ENCODE measurements around the gene FKBP10.
A peak's percentile ranks its signal among the peaks of the same experiment; 100 is the strongest.
"Not testable (repeated sequence)": the region's sequence is repeated elsewhere in the genome, so short reads cannot be mapped to it uniquely, and the experiment has no call there.

The FKBP10 gene, protein sequence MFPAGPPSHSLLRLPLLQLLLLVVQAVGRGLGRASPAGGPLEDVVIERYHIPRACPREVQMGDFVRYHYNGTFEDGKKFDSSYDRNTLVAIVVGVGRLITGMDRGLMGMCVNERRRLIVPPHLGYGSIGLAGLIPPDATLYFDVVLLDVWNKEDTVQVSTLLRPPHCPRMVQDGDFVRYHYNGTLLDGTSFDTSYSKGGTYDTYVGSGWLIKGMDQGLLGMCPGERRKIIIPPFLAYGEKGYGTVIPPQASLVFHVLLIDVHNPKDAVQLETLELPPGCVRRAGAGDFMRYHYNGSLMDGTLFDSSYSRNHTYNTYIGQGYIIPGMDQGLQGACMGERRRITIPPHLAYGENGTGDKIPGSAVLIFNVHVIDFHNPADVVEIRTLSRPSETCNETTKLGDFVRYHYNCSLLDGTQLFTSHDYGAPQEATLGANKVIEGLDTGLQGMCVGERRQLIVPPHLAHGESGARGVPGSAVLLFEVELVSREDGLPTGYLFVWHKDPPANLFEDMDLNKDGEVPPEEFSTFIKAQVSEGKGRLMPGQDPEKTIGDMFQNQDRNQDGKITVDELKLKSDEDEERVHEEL

GRCh38 chr17:41812381-41813151, at the start of gene FKBP10:
TSS of gene FKBP10 (plus strand) at chr17:41813004. CDS start at chr17:41813035, 31 bp downstream.
- peak; percentile 25 for DNase-seq (ENCODE audit: low read depth)

DNA sequence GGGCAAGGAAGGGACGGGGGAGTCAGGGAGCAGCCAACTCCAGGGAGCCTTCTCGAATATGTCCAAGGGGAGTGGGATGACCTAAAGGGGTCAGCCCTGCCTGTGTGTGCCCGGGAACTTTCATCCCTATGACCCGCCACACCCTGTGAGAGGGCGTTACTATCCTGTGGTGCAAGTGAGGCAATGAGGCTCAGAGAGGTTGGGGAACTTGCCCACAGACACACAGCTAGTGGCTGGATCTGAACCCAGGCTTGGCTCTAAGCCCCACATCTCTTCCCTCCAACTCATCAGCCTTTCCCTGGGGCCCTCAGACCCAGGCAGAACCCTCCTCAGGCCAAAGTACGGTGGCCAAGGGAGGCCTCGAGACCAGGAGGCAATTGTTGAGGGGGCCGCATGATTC, 49.5 kb upstream of the FKBP10 start:
- DNase-seq (ENCODE audit: low read depth), result no peak

- DNase-seq (ENCODE audit: low read depth), result no peak
Measured at GRCh38 chr17:41766135-41766534, 46.7 kb upstream of the FKBP10 start.

GRCh38 chr17:41767324-41768042, 45.3 kb upstream of the FKBP10 start:
- no peak for DNase-seq (ENCODE audit: low read depth)

DNA sequence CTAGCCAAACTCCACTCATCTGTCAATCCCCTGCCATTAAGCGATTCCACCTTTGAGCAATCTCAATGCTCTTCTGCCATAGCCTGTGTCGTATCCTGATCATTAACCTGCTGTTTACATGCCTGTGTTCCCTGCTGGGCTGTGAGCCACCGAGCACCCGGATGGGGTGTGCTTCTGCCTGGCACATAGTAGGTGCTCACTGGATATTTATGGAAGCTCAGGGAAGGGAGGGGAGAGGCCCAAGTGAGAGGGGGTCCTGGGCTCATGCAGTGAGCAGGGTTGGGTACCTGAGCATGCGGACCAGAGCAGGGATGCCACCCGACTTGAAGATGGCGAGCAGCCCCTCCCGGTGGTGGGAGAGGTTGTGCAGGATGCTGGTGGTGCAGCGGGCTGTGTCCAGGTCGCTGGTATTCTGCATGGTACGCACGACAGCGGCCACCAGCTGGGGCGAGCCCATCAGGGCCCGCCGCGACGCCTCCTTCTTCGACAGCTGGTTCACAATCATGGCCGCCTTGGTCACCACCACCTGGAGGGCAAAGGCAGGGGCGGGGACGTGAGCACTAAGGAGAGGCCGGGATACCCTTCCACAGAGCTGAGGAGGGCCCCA, 44.0 kb upstream of the FKBP10 start:
- DNase-seq (ENCODE audit: low read depth), result no peak

- DNase-seq (ENCODE audit: low read depth), result no peak
Measured at GRCh38 chr17:41769346-41769862, 43.4 kb upstream of the FKBP10 start.

DNA sequence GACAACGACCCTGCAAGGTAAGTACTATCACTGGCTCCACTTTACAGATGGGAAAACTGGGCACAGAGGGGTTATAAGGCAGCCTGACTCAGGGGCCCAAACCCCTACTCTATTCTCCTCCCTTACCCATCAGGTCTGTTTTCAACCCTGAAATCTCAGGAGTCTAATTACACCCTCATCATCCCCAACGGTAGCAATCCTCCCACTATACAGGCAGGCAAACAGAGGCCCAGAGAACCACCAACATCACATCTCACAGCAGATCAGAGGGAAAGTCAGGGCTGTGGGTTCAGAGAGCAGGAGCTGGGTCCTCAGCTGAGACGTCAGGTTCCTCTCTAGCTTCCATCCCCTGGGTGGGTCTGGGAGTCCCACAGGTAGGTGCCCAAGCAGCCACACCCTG, 42.8 kb upstream of the FKBP10 start:
- no peak for DNase-seq (ENCODE audit: low read depth)

DNA sequence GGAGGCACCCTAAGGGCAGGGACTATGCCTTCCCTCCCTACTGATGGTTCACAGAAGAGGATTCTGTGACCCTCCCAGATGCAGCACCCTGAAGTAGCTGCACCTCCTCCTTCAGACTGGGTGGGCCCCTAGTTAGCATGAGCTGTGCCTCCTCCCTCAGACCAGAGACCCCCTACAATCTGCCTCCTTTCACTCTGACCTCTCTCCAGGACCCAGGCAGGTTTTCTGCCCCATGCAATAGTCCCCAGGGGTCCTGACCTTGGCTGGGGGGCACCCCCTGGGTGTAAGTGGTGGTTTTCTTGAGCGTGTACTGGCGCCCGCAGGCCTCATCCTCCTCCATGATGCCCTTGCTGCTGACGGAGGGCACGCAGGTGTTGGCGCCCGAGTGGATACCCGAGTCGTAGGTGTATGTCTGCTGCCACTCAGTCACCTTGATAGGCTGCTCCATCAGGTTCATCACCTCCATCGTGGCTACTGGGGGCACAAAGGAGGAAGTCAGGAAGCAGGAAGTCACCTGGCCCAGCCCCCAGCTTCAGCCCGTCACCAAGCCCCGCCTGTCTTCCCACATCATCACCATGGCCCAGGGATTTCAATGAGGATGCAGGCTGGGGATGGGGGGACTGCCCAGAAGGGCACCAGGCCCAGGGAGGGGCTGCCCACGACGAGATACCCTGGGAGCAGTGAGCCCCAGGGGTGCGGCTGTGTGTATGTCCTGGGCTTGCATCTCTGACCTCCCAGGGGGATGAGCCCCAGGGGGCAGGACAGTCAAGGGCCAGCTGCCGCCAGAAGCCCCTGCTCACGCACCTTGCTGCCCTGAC, 41.2 kb upstream of the FKBP10 start:
- DNase-seq (ENCODE audit: low read depth), result no peak

DNA sequence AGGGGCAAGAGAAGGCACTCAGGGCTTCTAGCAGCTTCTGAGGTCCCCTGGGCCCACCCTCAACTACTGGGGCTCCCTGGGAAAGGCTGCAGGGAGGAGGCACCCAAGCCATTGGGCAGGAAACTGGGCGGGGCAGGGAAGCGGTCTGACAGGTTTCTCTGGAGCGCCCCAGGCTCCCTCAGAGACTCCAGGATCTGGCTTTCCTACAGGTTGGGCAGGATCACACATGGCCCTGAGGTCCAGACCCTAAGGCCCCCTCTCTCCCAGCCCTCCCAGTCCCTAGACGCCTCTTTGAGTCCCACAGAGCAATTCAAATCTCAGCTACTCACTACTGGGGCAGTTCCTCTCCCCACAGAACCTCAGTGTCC, 40.6 kb upstream of the FKBP10 start:
- DNase-seq (ENCODE audit: low read depth), result no peak

- DNase-seq (ENCODE audit: low read depth), result no peak
Measured at GRCh38 chr17:41772586-41773189, 40.1 kb upstream of the FKBP10 start.

DNA sequence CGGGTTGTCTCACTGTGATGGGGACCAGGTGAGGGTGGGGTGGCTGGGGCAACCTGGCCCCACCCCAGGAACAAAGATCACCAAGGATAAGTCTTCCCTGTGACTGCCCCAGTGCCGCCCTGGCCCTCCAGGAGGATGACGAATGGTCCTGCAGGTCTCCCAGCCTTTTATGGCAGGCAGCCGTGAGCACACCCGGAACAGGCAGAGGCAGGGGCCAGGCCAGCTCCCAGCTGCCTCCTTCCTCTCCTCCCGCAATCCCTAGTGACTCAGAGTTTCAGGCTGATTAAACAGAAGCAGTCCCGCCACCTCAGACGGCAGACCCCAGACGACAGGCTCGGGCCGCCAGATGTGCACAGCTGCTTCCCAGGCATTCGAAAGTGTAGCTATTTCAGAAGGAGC, 39.6 kb upstream of the FKBP10 start:
- no peak for DNase-seq (ENCODE audit: low read depth)

DNA sequence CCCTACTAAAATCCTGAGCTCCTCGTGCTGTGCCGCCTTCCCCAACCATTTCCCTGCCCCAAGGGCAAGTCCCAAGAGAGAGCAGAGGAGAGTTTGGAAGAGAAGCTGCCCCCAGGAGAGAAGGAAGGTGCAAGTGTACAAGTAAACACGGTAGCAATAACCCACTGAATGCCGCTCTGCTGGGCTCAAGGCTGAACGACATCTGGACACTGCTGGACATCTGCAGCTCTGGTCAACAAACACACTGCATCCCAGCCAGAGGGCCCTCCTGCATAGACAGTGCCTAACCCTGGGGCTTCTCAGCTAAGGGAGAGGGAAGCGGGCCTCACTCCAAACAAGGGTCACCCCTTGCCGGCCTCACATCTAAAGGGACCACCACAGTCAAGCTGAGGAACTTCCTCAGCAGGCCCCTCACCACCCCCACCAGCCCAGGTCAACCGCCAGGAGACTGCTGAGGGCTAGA, 39.0 kb upstream of the FKBP10 start:
- DNase-seq (ENCODE audit: low read depth), result no peak

DNA sequence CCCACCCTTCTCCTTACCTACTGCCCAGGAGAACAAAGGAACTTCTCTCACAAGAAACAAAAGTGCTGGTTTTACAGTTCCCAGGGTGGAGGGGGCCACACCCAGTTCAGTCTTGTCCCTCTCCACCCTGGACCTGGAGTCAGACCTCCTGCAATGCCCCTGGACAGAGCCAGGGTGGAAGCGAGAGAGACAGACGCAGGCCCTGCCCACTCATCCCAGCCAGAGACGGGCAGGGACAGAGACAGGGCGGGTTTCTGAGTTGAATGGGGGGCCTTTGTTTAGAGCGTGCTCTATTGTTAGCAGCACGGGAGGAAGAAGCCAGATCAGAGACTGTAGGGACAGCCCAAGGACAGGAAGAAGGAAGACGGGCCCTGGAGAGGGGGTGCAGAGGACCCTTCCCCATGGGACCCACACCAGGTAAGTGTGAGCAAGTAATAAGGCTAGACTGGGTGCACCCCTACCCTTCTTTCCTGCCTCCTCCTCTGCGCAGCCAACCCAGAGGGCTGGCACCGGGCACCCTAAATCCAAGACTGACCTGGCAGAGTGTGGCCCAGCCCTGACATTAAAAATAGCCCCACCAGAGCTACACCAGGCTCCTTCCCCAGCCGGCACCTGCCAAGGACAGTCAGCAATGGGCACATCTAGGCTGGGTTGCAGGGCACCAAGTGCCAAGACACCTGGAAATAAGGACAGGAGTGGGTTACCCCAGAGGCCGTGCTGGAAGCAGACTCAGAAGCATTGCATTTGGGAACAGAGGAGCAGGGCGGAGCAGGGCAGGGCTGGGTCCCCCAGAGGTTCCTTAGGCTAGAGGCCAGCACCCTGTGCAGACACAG, 37.2 kb upstream of the FKBP10 start:
- no peak for DNase-seq (ENCODE audit: low read depth)

GRCh38 chr17:41776262-41776900, 36.4 kb upstream of the FKBP10 start:
- DNase-seq (ENCODE audit: low read depth), result not testable (repeated sequence)

GRCh38 chr17:41777157-41777573, 35.6 kb upstream of the FKBP10 start:
- no peak for DNase-seq (ENCODE audit: low read depth)

GRCh38 chr17:41777574-41778188, 35.1 kb upstream of the FKBP10 start:
- DNase-seq (ENCODE audit: low read depth), result no peak

DNA sequence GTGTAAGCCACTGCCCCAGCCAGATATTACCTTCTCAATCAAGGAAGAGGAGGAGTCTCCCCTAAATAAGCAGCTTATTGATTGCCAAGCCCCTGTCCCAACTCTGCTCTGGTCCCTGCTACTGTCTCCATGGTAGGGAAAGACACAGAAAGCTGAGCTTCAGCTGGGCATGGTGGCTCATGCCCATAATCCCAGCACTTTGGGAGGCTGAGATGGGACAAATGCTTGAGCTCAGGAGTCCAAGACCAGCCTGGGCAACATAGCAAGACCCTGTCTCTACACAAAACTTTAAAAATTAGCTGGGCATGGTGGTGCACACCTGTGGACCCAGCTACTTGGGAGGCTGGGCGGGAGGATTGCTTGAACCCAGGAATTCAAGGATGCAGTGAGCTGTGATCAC, 32.9 kb upstream of the FKBP10 start:
- DNase-seq (ENCODE audit: low read depth), result no peak

- DNase-seq (ENCODE audit: low read depth), result no peak
Measured at GRCh38 chr17:41781404-41782110, 31.2 kb upstream of the FKBP10 start.
